Kidney (tissue), 14 donors: ENCODE data around the gene EIF5A. TPM values are rescaled to one million over a fixed set of nuclear protein-coding genes. Genes with fewer than 3 reads are reported as not detected.

Source experiments
- DNase-seq, 5 donors: peaks; one replicate each; pipeline ENCODE4 v3.0.0-alpha.2; 2013 to 2020
- FAIRE-seq: peaks from 2 replicates; lab custom pipeline; 2012; peaks lifted over from hg19 to GRCh38; lab: Jason Lieb, UNC
- H3K27ac ChIP-seq, 2 donors: one replicate each; pipeline ENCODE4 v1.7.0; 2013; ENCODE audit warnings: low read depth in 2 of 2, low read length in 2 of 2, inconsistent platforms in 1 of 2
- H3K27me3 ChIP-seq: one replicate; pipeline ENCODE4 v1.7.1; 2013; ENCODE audit warnings: low read length, inconsistent platforms; ENCODE audit not compliant: control insufficient read depth, insufficient read depth
- H3K36me3 ChIP-seq, 3 donors: one replicate each; pipeline versions ENCODE4 v1.7.0 to v1.7.1; 2013; ENCODE audit warnings: low read length in 3 of 3, control low read depth in 1 of 3, inconsistent platforms in 1 of 3; ENCODE audit not compliant: insufficient read depth in 3 of 3, control insufficient read depth in 2 of 3
- H3K4me1 ChIP-seq, 3 donors: one replicate each; pipeline versions ENCODE4 v1.7.0 to v1.7.1; 2013; ENCODE audit warnings: low read length in 3 of 3, inconsistent platforms in 1 of 3, low read depth in 1 of 3; ENCODE audit not compliant: control insufficient read depth in 2 of 3, insufficient read depth in 2 of 3
- H3K4me3 ChIP-seq, 3 donors: one replicate each; pipeline versions ENCODE4 v1.7.0 to v1.8.1; 2013; ENCODE audit warnings: low read length in 3 of 3, control low read depth in 1 of 3, inconsistent platforms in 1 of 3
- H3K9ac ChIP-seq, 3 donors: one replicate each; pipeline versions ENCODE4 v1.7.0 to v1.7.1; 2013; ENCODE audit warnings: low read length in 3 of 3, control low read depth in 1 of 3, inconsistent platforms in 1 of 3
- H3K9me3 ChIP-seq, 3 donors: one replicate each; pipeline versions ENCODE4 v1.7.0 to v1.7.1; 2013; ENCODE audit warnings: low read length in 3 of 3, control low read depth in 1 of 3, inconsistent platforms in 1 of 3; ENCODE audit not compliant: control insufficient read depth in 2 of 3, insufficient read depth in 1 of 3
- intact Hi-C: fragments of 100-400 bp; cut with DNase I; formaldehyde crosslinking; loops from one replicate; pipeline ENCODE4 v1.11.1; 2022
- polyA plus RNA-seq: library from polyadenylated mRNA; stranded (reverse); fragments of 350-450 nt; fragmentation: Illumina TruSeq; extraction: RNeasy Lipid Tissue Mini Kit (QIAGEN cat#74804); gene quantifications from one replicate; pipeline ENCODE4 v1.2.3, GENCODE V29; 2014; ENCODE audit warnings: low read depth, low replicate concordance; ENCODE audit not compliant: insufficient read depth
- total RNA-seq: library from RNA; stranded (reverse); fragmentation: NEBNext Ultra II Directional; extraction: Animal tissue kit (Norgen Biotek cat#: 25700); gene quantifications from one replicate; pipeline ENCODE4 v1.2.1, GENCODE V29; 2021
- TF ChIP-seq, protein P1 (sequence below): IDR thresholded peaks from 3 replicates; pipeline ENCODE4 v1.5.1; 2012; ENCODE audit warnings: mild to moderate bottlenecking, moderate library complexity, borderline replicate concordance; ENCODE audit not compliant: insufficient read depth; ENCODE audit errors: extremely low read depth
- donor health status: control.
- donor health status: control.
- donor health status: control.
- donor health status: control.
- donor health status: control.
- donor health status: DM: yes; HTN: yes; CAD: no.
- donor health status: Normal renal cell carcinoma (clear cell type).

Gene EIF5A
- total and polyA plus RNA-seq, 2 donors from 2014 or later: 306 to 434 TPM

DNA sequence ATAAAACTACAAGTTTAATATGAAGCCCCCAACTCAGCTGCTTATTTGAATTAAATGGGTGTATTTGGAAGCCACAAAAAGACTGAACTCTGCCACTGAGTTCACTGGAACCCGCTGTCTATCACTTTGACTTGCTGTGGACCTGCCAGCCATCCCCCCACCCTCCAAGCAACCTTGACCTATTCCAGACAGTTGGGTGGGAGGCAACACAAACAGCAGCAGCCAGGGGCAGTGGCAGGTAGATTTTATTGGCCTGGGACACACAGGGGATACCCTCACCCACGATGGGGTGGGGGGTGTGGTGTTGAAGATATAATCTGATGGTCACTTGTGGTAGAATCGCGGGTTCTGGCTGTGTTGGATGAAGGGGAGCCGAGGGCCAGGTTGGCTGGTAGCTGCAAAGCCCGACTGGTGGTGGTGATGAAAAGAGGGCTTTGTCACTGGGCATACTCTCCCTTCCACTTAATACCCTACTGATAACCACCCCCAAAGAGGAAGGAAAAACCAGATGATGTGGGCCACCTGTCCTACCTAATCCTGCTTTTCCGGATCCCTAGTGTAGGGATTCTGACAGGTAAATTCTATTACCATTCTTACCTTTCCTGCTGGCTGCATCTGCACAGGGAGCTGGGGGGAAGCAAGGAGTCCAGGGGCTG is 5.1 kb downstream of the EIF5A start:
- no peak for DNase-seq
- peaks cover 0 to 37% (median 12%) of the 10 kb centered on the region in 3 donors for H3K4me1 ChIP-seq
- H3K27me3 ChIP-seq: no peaks in the 10 kb centered on the region
- intact Hi-C loops: no loop called here
- no peak overlapping the region for H3K4me3 ChIP-seq
- TF ChIP-seq, protein P1, sequence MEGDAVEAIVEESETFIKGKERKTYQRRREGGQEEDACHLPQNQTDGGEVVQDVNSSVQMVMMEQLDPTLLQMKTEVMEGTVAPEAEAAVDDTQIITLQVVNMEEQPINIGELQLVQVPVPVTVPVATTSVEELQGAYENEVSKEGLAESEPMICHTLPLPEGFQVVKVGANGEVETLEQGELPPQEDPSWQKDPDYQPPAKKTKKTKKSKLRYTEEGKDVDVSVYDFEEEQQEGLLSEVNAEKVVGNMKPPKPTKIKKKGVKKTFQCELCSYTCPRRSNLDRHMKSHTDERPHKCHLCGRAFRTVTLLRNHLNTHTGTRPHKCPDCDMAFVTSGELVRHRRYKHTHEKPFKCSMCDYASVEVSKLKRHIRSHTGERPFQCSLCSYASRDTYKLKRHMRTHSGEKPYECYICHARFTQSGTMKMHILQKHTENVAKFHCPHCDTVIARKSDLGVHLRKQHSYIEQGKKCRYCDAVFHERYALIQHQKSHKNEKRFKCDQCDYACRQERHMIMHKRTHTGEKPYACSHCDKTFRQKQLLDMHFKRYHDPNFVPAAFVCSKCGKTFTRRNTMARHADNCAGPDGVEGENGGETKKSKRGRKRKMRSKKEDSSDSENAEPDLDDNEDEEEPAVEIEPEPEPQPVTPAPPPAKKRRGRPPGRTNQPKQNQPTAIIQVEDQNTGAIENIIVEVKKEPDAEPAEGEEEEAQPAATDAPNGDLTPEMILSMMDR: no peak
- H3K27ac ChIP-seq: no peak overlapping the region
- FAIRE-seq: no peak
- no peak overlapping the region for H3K9ac ChIP-seq
- H3K9me3 ChIP-seq: no peaks in the 10 kb centered on the region
- peaks cover 14 to 50% (median 44%) of the 10 kb centered on the region in 3 donors for H3K36me3 ChIP-seq

DNA sequence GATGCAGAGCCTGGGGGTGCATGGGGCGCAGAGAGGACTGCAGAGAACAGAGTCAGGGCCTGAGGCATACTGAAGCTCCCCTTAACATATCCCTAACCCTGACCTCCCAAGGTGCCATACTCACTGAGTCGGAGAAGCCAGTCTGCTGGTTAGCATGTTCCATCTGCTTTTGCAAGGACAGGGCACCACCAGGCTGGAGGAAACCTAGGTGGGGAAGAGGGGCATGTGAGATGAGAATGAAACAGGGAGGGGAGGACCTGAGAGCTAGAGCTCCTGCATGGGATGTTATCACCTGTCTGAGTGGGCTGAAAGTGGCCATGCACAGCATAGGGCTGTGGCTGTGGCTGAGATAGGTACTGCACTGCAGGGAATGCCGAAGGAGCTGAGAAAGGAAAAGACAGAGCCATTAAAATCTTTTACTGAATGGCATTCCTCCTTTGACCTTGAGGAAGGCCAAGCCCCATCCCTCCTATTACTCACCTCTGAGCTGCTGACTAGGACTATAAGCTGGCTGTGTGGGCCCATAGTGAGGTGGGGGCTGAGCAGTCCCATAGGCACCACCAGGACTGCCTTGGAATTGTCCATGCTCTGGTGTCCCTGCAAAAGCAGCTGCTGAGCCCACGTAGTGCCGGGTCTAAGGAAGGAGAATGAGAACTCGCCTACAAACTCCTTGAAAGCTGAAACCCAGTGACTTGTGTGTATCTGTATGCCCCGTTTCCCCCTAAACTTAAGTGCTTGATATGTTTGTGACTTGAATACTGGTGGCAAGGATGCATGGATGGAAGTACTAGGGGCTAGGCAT is 5.9 kb downstream of the EIF5A start:
- H3K4me3 ChIP-seq: peak overlapping the region in 1 of 3 donors; percentile 93
- peaks cover 0 to 41% (median 12%) of the 10 kb centered on the region in 3 donors for H3K4me1 ChIP-seq
- no peaks in the 10 kb centered on the region for H3K9me3 ChIP-seq
- H3K27me3 ChIP-seq: no peaks in the 10 kb centered on the region
- DNase-seq (no peak), FAIRE-seq (no peak)
- H3K9ac ChIP-seq: no peak overlapping the region
- intact Hi-C loops: no loop called here
- TF ChIP-seq, protein P1: no peak
- H3K36me3 ChIP-seq: peaks cover 14 to 51% (median 47%) of the 10 kb centered on the region in 3 donors
- no peak overlapping the region for H3K27ac ChIP-seq

DNA sequence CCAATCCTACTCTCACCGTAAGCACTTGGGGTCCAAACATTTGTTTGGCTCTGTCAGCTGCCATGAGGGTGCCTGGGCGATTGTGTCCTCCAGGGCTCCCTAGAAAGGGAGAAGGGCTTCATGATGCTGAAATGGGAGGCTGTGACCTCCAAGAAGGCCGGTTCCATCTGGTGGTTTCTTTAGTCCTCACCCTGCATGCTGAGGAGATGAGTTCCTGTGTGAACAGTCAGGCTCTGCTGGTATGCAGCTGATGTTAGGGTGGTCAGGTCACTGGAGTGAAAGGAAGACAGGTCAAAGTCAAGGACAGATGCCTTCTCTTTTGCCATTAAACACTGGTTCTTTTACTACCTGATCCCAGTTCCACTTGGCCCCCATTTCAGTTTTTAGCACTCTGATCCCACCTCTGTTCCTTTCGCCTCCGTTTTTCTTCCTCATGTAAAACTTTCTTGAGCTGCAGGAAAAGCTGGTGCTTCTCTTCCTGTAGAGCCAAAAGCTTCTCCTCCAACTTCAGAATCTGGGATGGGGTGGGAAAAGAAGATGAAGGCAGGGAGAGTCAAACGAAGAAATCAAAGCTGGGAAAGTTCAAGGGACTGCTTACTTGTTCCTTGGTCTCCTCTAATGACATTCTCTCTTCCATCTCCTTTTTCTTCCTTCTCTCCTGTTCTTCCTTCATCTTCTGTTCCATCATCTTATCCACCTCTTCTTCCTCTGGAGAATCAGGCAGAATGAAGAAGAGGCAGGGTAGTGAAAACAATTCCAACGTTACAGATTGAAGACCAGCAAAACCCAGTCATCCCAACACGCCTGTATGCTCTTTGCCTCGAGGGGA is 6.7 kb downstream of the EIF5A start:
- no peaks in the 10 kb centered on the region for H3K27me3 ChIP-seq
- H3K9me3 ChIP-seq: no peaks in the 10 kb centered on the region
- peaks cover 0 to 40% (median 14%) of the 10 kb centered on the region in 3 donors for H3K4me1 ChIP-seq
- peaks cover 14 to 56% (median 50%) of the 10 kb centered on the region in 3 donors for H3K36me3 ChIP-seq
- FAIRE-seq (no peak), DNase-seq (no peak)
- H3K27ac ChIP-seq: peak overlapping the region; percentile 90 to 92
- peak overlapping the region; percentile 9 to 91 (median 85) for H3K9ac ChIP-seq
- TF ChIP-seq, protein P1: no peak
- H3K4me3 ChIP-seq: peak overlapping the region; percentile 59 to 93 (median 79)
- intact Hi-C loops: no loop called here
